Fibroblast of villous mesenchyme (primary cell): ENCODE data around the gene ARFRP1. TPM values are rescaled to one million over a fixed set of nuclear protein-coding genes. Genes with fewer than 3 reads are reported as not detected.

Experiments
- DNase-seq: peaks from one replicate; pipeline ENCODE4 v3.0.0-alpha.2; 2010; ENCODE audit warnings: low read depth
- H3K4me3 ChIP-seq: 2 replicates; pipeline ENCODE4 v1.5.1; 2011; ENCODE audit warnings: low read depth, mild to moderate bottlenecking, low read length
- CTCF ChIP-seq: IDR thresholded peaks from 2 replicates; pipeline ENCODE4 v1.5.1; 2012; ENCODE audit warnings: low read depth, mild to moderate bottlenecking, low read length; ENCODE audit not compliant: insufficient read depth
- total RNA-seq: library from RNA; depleted of rRNA; stranded (reverse); fragments of >200 nt; gene quantifications from 2 replicates; pipeline ENCODE4 v1.2.3, GENCODE V29; 2012

The ARFRP1 gene
- total RNA-seq, 1 donor, result 24.2 TPM

GRCh38 chr20:63742381-63743024, 34.7 kb upstream of the ARFRP1 start:
- no peak overlapping the region for H3K4me3 ChIP-seq
- TF ChIP-seq CTCF, result no peak
- no peak for DNase-seq

GRCh38 chr20:63741676-63742380, 34.1 kb upstream of the ARFRP1 start:
- peak overlapping the region; percentile 78 for H3K4me3 ChIP-seq
- DNase-seq, result no peak
- no peak for TF ChIP-seq CTCF

- no peak for DNase-seq
- peak overlapping the region; percentile 78 for H3K4me3 ChIP-seq
- TF ChIP-seq CTCF, result no peak
Observed at GRCh38 chr20:63741354-63741675, 33.5 kb upstream of the ARFRP1 start.

GRCh38 chr20:63740627-63741353, 33.0 kb upstream of the ARFRP1 start:
- DNase-seq, result peak; percentile 94
- TF ChIP-seq CTCF, result peak; percentile 26
- peak overlapping the region; percentile 78 for H3K4me3 ChIP-seq

GRCh38 chr20:63740070-63740626, 32.4 kb upstream of the ARFRP1 start:
- DNase-seq, result peak; percentile 24

More at GRCh38 chr20:63740070-63740626, 32.4 kb upstream of the ARFRP1 start:
- no peak for TF ChIP-seq CTCF
- H3K4me3 ChIP-seq, result peak overlapping the region; percentile 78
